ENCODE measurements around the gene SPINK1. TPM values are rescaled to one million over a fixed set of nuclear protein-coding genes. Genes with fewer than 3 reads are reported as not detected.
A peak's percentile ranks its signal among the peaks of the same experiment; 100 is the strongest.
"Not testable (repeated sequence)": the region's sequence is repeated elsewhere in the genome, so short reads cannot be mapped to it uniquely, and the experiment has no call there.

Gene SPINK1
- total RNA-seq, 1 donor from 2014 or later, result not detected

DNA sequence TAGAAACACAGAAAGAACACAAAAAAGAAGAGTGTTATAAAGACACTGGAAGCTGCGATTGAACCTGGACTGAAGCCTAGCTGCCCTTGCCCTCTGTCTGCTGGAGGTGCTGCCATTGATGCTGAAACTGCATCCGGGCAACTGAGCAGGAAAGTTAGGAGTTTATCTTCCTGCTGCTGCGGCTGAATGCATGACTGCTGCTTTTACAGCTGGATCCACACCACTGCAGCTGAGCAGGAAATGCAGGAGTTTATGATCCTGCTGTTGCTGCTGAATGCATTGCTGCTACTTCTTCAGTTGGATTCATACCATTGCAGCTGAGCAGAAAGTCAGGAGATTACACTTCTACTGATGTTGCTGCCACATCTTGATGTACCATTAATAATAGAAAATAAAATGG is 27.1 kb downstream of the SPINK1 start:
- TF ChIP-seq, protein P1, sequence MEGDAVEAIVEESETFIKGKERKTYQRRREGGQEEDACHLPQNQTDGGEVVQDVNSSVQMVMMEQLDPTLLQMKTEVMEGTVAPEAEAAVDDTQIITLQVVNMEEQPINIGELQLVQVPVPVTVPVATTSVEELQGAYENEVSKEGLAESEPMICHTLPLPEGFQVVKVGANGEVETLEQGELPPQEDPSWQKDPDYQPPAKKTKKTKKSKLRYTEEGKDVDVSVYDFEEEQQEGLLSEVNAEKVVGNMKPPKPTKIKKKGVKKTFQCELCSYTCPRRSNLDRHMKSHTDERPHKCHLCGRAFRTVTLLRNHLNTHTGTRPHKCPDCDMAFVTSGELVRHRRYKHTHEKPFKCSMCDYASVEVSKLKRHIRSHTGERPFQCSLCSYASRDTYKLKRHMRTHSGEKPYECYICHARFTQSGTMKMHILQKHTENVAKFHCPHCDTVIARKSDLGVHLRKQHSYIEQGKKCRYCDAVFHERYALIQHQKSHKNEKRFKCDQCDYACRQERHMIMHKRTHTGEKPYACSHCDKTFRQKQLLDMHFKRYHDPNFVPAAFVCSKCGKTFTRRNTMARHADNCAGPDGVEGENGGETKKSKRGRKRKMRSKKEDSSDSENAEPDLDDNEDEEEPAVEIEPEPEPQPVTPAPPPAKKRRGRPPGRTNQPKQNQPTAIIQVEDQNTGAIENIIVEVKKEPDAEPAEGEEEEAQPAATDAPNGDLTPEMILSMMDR (IDR thresholded peaks at IDR 0.05; ENCODE audit: insufficient read depth, low read depth, low read length), result no peak
- TF ChIP-seq EZH2 (IDR thresholded peaks at IDR 0.05; ENCODE audit: insufficient read depth, low read length), result no peak

DNA sequence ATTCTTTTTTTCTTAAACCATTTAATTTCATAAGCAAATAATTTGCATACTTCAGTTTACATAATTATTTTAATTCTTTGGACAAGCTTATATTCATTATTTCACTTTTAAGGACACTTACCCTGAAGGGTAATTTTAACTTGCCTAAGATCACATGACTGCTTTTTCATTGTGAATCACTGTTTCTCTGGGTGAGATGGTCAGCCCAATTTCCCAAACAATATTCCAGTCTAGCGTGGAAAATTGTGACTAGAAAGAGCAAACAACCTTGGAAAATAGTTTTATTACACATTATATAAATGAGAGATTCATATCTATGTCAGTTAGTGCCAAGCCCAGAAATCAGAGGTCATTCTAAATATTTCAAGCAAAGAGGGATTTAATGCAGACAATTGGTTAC is 27.5 kb downstream of the SPINK1 start:
- Histone ChIP-seq H3K9ac (ENCODE audit: low read length) (no peak overlapping the region), H3K4me1 (ENCODE audit: insufficient read depth, low read length) (no peaks in the 10 kb centered on the region), H3K27ac (ENCODE audit: low read depth, low read length) (no peak overlapping the region), H3K79me2 (ENCODE audit: insufficient read depth, low read length) (no peaks in the 10 kb centered on the region), H3K9me3 (ENCODE audit: insufficient read depth, low read depth, low read length) (no peaks in the 10 kb centered on the region), H4K20me1 (ENCODE audit: insufficient read depth, low read length) (no peaks in the 10 kb centered on the region), H3K4me3 (ENCODE audit: insufficient read depth, low read depth, low read length) (no peak overlapping the region), H3K27me3 (ENCODE audit: insufficient read depth, low read length) (no peaks in the 10 kb centered on the region), H3K36me3 (ENCODE audit: insufficient read depth, low read length) (no peaks in the 10 kb centered on the region), H3K4me2 (ENCODE audit: low read length) (no peak overlapping the region), H2AFZ (ENCODE audit: low read depth, low read length) (peak overlapping the region; percentile 32)
- DNase-seq (ENCODE audit: low read depth) (no peak), FAIRE-seq (no peak)
- H3K36me3 Mint-ChIP-seq (ENCODE audit: low read depth, unreplicated experiment), result no peaks in the 10 kb centered on the region
- H3K27ac Mint-ChIP-seq (ENCODE audit: unreplicated experiment), result no peak overlapping the region
- H3K9me3 Mint-ChIP-seq (ENCODE audit: unreplicated experiment), result no peaks in the 10 kb centered on the region
- H3K27me3 Mint-ChIP-seq (ENCODE audit: low read depth, unreplicated experiment), result peaks cover 15% of the 10 kb centered on the region
- TF ChIP-seq EZH2 (IDR thresholded peaks at IDR 0.05; ENCODE audit: insufficient read depth, low read length), result no peak
- TF ChIP-seq, protein P1 (IDR thresholded peaks at IDR 0.05; ENCODE audit: insufficient read depth, low read depth, low read length), result no peak
- H3K4me1 Mint-ChIP-seq (ENCODE audit: low read depth, unreplicated experiment), result peaks cover 5% of the 10 kb centered on the region
- no peak overlapping the region for H3K4me3 Mint-ChIP-seq (ENCODE audit: unreplicated experiment)

More for the DNA sequence above, 27.1 kb downstream of the SPINK1 start:
- Histone ChIP-seq H3K4me3 (ENCODE audit: insufficient read depth, low read depth, low read length) (no peak overlapping the region), H4K20me1 (ENCODE audit: insufficient read depth, low read length) (no peaks in the 10 kb centered on the region), H3K4me2 (ENCODE audit: low read length) (no peak overlapping the region), H3K4me1 (ENCODE audit: insufficient read depth, low read length) (no peaks in the 10 kb centered on the region), H3K9me3 (ENCODE audit: insufficient read depth, low read depth, low read length) (no peaks in the 10 kb centered on the region), H2AFZ (ENCODE audit: low read depth, low read length) (peak overlapping the region; percentile 32), H3K79me2 (ENCODE audit: insufficient read depth, low read length) (no peaks in the 10 kb centered on the region), H3K36me3 (ENCODE audit: insufficient read depth, low read length) (no peaks in the 10 kb centered on the region), H3K9ac (ENCODE audit: low read length) (no peak overlapping the region), H3K27ac (ENCODE audit: low read depth, low read length) (no peak overlapping the region), H3K27me3 (ENCODE audit: insufficient read depth, low read length) (no peaks in the 10 kb centered on the region)
- DNase-seq (ENCODE audit: low read depth), result no peak
- Mint-ChIP-seq H3K4me1 (ENCODE audit: low read depth, unreplicated experiment) (peaks cover 5% of the 10 kb centered on the region), H3K9me3 (ENCODE audit: unreplicated experiment) (no peaks in the 10 kb centered on the region), H3K27ac (ENCODE audit: unreplicated experiment) (no peak overlapping the region), H3K4me3 (ENCODE audit: unreplicated experiment) (no peak overlapping the region), H3K27me3 (ENCODE audit: low read depth, unreplicated experiment) (peaks cover 15% of the 10 kb centered on the region), H3K36me3 (ENCODE audit: low read depth, unreplicated experiment) (no peaks in the 10 kb centered on the region)
- no peak for FAIRE-seq

DNA sequence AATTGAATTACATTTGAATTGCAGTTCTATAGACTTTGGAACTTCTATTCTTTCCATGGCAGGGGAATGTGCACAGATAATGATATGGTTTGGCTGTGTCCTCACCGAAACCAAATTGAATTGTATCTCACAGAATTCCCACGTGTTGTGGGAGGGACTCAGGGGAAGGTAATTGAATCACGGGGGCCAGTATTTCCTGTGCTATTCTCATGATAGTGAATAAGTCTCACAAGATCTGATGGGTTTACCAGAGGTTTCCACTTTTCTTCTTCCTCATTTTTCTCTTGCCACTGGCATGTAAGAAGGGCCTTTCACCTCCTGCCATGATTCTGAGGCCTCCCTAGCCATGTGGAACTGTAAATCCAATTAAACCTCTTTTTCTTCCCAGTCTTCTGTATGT is 28.3 kb downstream of the SPINK1 start:
- H3K4me2 ChIP-seq (ENCODE audit: low read length); H3K36me3 Mint-ChIP-seq (ENCODE audit: low read depth, unreplicated experiment); H3K9me3 ChIP-seq (ENCODE audit: insufficient read depth, low read depth, low read length); H2AFZ ChIP-seq (ENCODE audit: low read depth, low read length); H3K27me3 ChIP-seq (ENCODE audit: insufficient read depth, low read length); H3K9me3 Mint-ChIP-seq (ENCODE audit: unreplicated experiment); FAIRE-seq; H3K9ac ChIP-seq (ENCODE audit: low read length); H4K20me1 ChIP-seq (ENCODE audit: insufficient read depth, low read length); H3K4me1 Mint-ChIP-seq (ENCODE audit: low read depth, unreplicated experiment); H3K4me3 ChIP-seq (ENCODE audit: insufficient read depth, low read depth, low read length); H3K4me1 ChIP-seq (ENCODE audit: insufficient read depth, low read length); H3K36me3 ChIP-seq (ENCODE audit: insufficient read depth, low read length); DNase-seq (ENCODE audit: low read depth); H3K79me2 ChIP-seq (ENCODE audit: insufficient read depth, low read length); H3K4me3 Mint-ChIP-seq (ENCODE audit: unreplicated experiment); H3K27ac ChIP-seq (ENCODE audit: low read depth, low read length); H3K27ac Mint-ChIP-seq (ENCODE audit: unreplicated experiment): not testable (repeated sequence)
- H3K27me3 Mint-ChIP-seq (ENCODE audit: low read depth, unreplicated experiment), result peaks cover 15% of the 10 kb centered on the region

Measured in astrocyte (in vitro differentiated cells and primary cell).